HS-27A (cell line): Measurements from ENCODE around the gene DCLRE1C.
"Not testable (repeated sequence)": the region's sequence is repeated elsewhere in the genome, so short reads cannot be mapped to it uniquely, and the experiment has no call there.

Experiments used
- DNase-seq: peaks from one replicate; pipeline ENCODE4 v3.0.0-alpha.2; 2012; ENCODE audit warnings: low read depth, missing footprints

The DCLRE1C gene

DNA sequence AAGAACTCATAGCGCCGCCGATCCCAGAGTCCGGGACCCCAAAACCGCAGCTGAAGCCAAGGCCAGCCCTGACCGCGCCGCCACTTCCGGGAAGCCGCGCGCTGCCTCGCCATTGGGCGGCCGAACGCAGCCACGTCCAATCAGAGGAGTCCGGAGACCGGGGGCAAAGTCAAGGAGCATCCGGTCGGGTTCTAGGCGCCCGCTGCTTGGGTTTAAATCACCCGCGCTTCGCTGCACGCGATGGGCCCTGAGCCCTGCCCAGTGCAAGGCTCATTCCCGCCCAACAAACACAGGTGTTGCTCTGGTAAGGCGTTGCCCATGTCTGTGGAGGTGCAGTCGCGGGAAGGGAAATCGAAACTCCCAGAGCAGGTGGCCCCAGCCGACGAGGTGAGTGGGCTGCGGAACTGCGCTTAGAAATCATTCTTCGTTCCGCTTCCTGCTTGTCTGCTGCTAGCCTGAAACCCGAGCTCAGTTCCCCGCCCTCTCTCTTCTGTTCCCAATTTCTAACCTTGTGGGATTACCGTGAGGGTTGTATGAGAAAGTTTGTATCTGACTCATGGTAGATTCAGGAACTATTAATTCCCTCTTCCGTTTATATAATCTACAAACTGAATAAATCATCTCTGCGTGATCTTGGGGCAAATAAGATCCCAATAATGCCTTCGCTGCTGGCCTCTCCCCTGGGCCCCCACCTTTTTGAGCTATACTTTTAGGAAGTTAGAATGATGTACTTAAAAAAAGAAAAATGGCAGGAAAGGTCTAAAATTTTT lies at the start of gene DCLRE1C:
Gene DCLRE1C, minus strand, starts transcription at position 96 of the 770 bp plus-strand sequence. Its CDS starts 86 bp downstream, at position 10.
- DNase-seq: peak; percentile 61

GRCh38 chr10:14995964-14996565 lies 42.2 kb upstream of the DCLRE1C start:
- DNase-seq: no peak

DNA sequence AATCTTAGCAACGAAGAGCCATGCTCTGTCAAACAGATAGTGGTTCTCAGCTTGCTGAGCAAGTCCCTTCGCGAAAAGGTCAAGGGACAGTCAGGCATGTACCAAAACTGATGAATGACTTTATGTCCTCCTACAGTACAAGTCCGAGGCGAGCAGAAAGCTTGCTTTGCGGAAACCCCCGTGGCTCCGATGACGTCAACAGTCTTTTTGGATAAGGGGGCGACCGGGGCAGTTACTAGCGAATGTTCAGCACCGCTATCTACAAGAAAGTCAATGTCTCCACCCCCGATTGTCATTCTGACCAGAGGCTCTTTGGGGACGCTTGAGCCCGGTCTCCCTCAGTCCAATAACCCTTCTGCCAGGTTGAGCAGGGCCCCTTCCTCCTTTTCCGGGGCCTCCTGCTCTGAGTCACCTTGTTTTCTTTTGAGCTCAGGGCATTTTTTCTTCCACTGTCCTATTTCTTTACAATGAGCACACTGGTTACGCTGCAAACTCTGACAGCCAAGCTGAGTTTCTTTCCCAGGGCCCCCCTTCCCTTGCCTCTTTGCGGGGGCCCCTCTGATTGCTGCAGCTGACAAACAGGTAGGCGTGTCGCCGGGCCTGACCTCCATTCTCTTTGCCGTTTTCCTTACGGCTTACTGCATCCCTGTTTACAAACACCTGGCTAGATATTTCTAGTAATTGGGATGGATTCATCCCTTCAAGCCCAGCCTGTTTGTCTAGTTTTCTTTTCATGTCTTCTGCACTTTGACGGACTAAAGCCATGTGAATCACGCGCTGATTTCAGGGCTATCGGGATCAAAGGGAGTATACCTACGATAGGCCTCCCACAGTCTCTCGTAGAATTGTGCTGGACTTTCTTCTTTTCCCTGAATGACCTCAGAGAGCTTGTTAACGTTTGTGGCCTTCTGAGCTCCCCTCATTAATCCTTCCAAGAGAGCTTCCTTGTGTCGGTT lies 39.9 kb upstream of the DCLRE1C start:
- DNase-seq: not testable (repeated sequence)

DNA sequence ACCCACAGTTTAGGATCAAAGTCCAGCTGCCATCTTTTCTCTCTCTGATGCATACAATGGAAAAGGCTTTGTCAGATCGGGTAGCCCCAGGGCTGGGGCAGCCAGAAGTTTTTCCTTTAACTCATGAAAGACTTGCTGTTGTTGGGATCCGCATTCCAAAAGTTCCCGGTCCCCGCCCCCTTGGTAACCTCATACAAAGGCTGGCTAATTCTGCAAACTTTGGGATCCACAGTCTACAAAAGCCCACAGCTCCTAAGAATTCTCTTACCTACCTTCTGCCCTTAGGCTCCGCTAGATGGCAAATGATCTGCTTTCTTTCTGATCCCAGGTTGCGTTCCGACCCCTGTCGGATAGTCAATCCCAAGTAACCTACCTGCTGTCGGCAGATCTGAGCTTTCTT lies 38.4 kb upstream of the DCLRE1C start:
- not testable (repeated sequence) for DNase-seq

GRCh38 chr10:14991035-14991749 lies 37.3 kb upstream of the DCLRE1C start:
- not testable (repeated sequence) for DNase-seq

DNA sequence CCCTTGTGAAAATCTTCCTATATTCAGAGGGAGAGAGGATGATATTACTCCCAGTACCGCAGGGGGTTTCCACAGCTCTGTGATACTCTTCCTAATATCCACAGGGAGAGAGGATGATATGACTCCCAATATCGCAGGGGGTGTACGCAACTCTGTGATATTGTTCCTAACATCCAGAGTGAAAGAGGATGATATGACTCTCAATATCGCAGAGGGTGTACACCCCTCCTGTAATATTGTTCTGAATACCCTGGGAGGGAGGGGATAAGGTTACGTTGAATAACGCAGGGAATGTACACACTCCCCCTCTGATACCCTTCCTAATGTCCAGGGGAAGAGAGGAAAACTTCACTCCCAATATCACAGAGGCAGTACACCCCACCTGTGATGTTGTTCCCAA lies 35.7 kb upstream of the DCLRE1C start:
- DNase-seq: not testable (repeated sequence)

GRCh38 chr10:14982744-14983143 lies 28.8 kb upstream of the DCLRE1C start:
- DNase-seq: no peak

GRCh38 chr10:14975672-14976273 lies 21.9 kb upstream of the DCLRE1C start:
- no peak for DNase-seq

GRCh38 chr10:14974153-14974998 lies 20.5 kb upstream of the DCLRE1C start:
- DNase-seq: not testable (repeated sequence)

GRCh38 chr10:14971867-14972448 lies 18.1 kb upstream of the DCLRE1C start:
- no peak for DNase-seq

DNA sequence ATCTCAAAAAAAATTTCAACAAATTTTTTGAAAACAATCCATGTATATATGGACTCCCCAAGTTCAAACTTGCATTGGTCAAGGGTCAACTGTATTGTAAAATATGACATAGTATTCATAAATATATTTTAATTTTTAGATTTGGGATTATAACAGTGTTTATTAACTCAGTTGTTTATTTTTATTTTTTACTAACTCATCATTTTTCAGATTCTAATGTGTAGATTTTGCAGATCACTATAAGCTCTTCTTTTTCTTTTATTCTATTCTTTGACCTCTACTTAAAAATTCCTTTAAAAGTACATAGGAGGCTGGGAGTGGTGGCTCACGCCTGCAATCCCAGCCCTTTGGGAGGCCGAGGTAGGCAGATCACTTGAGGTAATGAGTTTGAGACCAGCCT lies 14.0 kb upstream of the DCLRE1C start:
- DNase-seq: no peak

GRCh38 chr10:14959221-14960057 lies 5.5 kb upstream of the DCLRE1C start, which contains the start of gene MEIG1:
Gene MEIG1 (plus strand): TSS chr10:14959388. CDS start chr10:14966469, 7,081 bp downstream.
- peak; percentile 66 for DNase-seq

DNA sequence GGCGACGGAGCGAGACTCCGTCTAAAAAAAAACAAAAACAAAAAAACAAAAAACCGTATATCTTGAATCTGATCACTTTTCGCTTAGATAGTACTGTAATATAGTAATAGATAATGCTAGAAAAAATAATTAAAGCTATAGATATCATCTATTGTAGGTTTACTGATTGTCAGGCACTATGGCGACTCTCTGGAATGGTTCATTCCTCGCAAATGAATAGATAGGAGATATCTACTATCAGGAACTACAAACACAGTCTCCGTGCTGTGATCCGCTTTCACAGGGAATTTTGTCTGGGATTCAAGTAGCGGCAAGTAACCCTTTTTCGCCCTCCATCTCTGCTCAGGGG lies 5.0 kb upstream of the DCLRE1C start:
- peak; percentile 1 for DNase-seq

GRCh38 chr10:14954934-14955333 lies 1.0 kb upstream of the DCLRE1C start:
- DNase-seq: no peak

DNA sequence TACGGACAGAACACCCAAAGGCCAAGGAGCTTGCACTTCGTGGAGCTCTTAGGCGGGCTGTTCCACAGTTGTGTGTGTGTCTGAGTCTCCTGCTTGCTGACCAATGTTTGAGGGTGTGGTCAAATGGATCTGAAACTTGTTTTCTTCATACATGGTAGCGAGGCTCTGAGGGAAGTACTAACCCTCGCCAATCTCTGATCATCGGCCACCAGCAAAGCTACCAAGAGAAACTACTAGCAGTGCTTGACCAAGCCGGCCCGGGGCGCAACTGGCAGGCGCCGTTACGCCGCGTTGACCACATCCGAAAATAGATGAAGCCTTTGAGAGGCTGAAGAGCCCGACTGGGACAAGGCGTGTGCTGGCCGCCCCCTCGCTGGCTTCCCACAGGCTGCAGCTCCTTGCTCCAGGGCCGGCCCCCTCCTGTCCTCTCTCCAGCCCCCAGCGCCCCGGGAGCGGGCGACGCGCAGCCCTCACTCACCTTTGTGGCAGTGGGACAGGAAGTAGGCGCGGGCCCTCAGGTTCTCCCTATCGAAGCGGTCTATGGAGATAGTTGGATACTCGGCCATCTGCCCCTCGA lies 384 bp downstream of the DCLRE1C start:
- DNase-seq: peak; percentile 19

DNA sequence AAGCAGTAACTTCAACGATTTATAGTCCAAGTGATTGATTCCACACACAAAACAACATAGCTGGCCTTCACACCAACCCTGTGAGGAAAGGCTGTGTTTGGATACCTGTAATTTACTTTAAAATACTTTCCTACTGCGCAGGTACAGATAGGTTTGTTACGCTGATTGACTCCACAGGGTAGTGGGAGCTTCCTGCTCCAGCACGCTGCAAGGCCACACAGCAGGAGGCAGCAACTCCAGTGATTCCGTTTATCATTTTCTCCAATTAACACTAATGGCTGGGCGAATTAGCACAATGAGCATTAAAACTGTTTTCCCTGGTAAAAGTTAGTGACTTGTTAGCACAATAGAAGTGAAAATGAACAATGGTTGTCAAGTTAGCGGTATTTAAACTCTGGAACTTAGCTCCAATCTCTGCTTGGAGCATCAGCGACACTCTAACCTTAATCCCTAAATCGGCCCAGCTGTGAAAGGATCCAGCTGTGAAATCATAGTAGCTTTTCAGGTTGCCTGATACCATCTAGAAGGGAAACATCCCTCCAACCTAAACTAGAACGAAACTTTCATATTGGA lies 959 bp downstream of the DCLRE1C start:
- no peak for DNase-seq

GRCh38 chr10:14949291-14949690 lies 4.6 kb downstream of the DCLRE1C start:
- DNase-seq: no peak

- no peak for DNase-seq
These were observed 6.6 kb downstream of the DCLRE1C start for GRCh38 chr10:14947268-14947667.
